ENCODE data around the gene PRKACA.
A peak's percentile ranks its signal among the peaks of the same experiment; 100 is the strongest.

The PRKACA gene

GRCh38 chr19:14042659-14043608 is 74.6 kb downstream of the PRKACA start:
- peak; percentile 29 for DNase-seq

Data from activated CD4-positive, alpha-beta T cell treated with anti-CD3 and anti-CD28 coated beads, Interleukin-2, amount 50 U/mL, for 1 hour (primary cell).